GM12891 (cell line): ENCODE results near the gene RBBP8NL.

ENCODE experiments used
- DNase-seq: peaks from one replicate; pipeline ENCODE4 v3.0.0; 2011; ENCODE audit warnings: low spot score; ENCODE audit not compliant: insufficient read length
- FAIRE-seq: peaks from 2 replicates; lab custom pipeline; 2011; peaks lifted over from hg19 to GRCh38; lab: Jason Lieb, UNC
- PAX5 ChIP-seq: IDR thresholded peaks from 2 replicates; pipeline ENCODE4 v1.6.1; 2011; ENCODE audit warnings: low read length, moderate library complexity, mild to moderate bottlenecking; ENCODE audit not compliant: insufficient read depth, severe bottlenecking
- POLR2A ChIP-seq: IDR thresholded peaks from 2 replicates; pipeline ENCODE4 v1.6.1; 2011; ENCODE audit warnings: low read depth, low read length, control low read depth
- POLR2AphosphoS5 ChIP-seq: IDR thresholded peaks from 2 replicates; pipeline ENCODE4 v1.6.1; 2011; ENCODE audit warnings: low read depth, low read length, control low read depth
- POU2F2 ChIP-seq: IDR thresholded peaks from 2 replicates; pipeline ENCODE4 v1.6.1; 2011; ENCODE audit warnings: low read depth, mild to moderate bottlenecking, control low read depth, low read length, moderate library complexity
- SPI1 ChIP-seq: IDR thresholded peaks from 2 replicates; pipeline ENCODE4 v1.6.1; 2011; ENCODE audit warnings: low read depth, low read length, control low read depth
- TAF1 ChIP-seq: IDR thresholded peaks from 2 replicates; pipeline ENCODE4 v1.6.1; 2011; ENCODE audit warnings: low read depth, low read length, control low read depth

The RBBP8NL gene

GRCh38 chr20:62472138-62472940 is 45.0 kb upstream of the RBBP8NL start:
- TF ChIP-seq PAX5 (no peak), POLR2A (no peak), POU2F2 (no peak), SPI1 (no peak), POLR2AphosphoS5 (no peak), TAF1 (no peak)
- DNase-seq: no peak
- no peak for FAIRE-seq

- no peak for TF ChIP-seq TAF1
- TF ChIP-seq POU2F2: no peak
- no peak for TF ChIP-seq POLR2AphosphoS5
- TF ChIP-seq SPI1: no peak
- no peak for TF ChIP-seq POLR2A
- TF ChIP-seq PAX5: no peak
- FAIRE-seq (no peak), DNase-seq (no peak)
Measured at GRCh38 chr20:62470459-62470858, 43.1 kb upstream of the RBBP8NL start.

DNA sequence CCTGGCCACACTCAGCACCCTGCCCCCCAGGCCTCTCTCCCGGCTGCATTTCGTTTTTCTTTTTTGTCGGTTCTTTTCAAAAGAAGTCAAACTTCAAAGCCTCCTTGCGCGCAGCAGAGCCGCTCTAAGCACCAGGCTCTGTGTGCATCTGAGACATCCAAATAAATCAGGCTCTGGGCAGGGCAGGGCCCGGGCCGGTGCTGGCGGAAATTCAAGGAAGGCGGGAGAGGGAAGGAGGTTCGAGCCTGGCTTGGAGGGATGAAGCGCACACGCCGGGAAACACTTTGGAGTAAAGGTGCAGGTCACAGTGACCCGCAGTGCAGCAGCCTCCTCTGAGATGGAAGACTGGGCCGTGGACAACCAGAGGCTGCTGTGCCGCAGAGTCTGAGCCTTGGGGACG is 42.7 kb upstream of the RBBP8NL start:
- DNase-seq (no peak), FAIRE-seq (no peak)
- no peak for TF ChIP-seq SPI1
- TF ChIP-seq PAX5: no peak
- no peak for TF ChIP-seq POU2F2
- TF ChIP-seq TAF1: no peak
- no peak for TF ChIP-seq POLR2A
- no peak for TF ChIP-seq POLR2AphosphoS5

- FAIRE-seq (no peak), DNase-seq (no peak)
- no peak for TF ChIP-seq TAF1
- TF ChIP-seq SPI1: no peak
- TF ChIP-seq POLR2A: no peak
- TF ChIP-seq POU2F2: no peak
- TF ChIP-seq PAX5: no peak
- no peak for TF ChIP-seq POLR2AphosphoS5
Measured at GRCh38 chr20:62469352-62469751, 42.0 kb upstream of the RBBP8NL start.

- FAIRE-seq (no peak), DNase-seq (no peak)
Measured at GRCh38 chr20:62466806-62467537, 39.6 kb upstream of the RBBP8NL start.

GRCh38 chr20:62466072-62466760 is 38.9 kb upstream of the RBBP8NL start:
- no peak for FAIRE-seq
- TF ChIP-seq POLR2AphosphoS5 (no peak), POU2F2 (no peak), POLR2A (no peak), TAF1 (no peak), PAX5 (no peak), SPI1 (no peak)
- DNase-seq: no peak

More at GRCh38 chr20:62466806-62467537, 39.6 kb upstream of the RBBP8NL start:
- TF ChIP-seq SPI1 (no peak), POLR2A (no peak), POU2F2 (no peak), PAX5 (no peak), POLR2AphosphoS5 (no peak), TAF1 (no peak)

DNA sequence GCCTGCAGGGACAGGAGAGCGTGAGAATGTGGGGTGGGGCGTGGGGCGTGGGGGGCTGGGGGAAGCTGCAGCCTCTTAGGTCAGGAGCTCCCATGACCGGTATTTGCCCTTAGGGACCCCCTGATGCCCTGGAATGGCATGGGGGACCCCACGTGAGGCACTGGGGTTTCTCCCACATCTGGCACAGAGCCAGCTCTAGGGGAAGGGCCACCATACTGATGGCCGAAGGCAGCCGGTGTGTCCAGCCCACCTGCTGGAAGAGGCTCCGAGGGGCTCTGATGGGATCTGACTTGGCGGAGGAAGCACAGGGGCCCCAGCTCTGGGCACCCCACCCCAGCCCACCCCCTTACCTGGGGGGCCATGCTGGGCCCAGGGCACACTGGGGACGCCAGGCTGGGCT is 37.7 kb upstream of the RBBP8NL start:
- DNase-seq: no peak
- no peak for FAIRE-seq
- no peak for TF ChIP-seq POLR2A
- no peak for TF ChIP-seq TAF1
- TF ChIP-seq PAX5: no peak
- TF ChIP-seq POU2F2: no peak

DNA sequence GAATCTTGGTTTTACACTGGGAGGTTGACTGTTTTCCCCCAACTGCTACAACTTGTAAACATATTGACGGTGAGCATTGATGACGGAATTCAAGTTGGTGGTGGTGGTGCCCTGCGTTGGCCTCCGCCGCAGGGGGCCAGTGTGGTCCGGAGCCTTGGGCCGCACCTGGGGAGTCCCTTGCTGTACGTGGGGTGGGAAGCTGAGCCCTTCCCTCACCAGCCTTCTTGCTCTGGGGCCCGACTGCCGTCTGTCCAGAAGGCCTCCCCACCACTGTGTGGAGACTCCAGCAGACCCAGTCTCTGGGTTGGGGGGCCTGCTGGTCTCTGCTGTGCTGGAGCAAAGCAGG is 37.1 kb upstream of the RBBP8NL start:
- no peak for DNase-seq
- no peak for FAIRE-seq
- TF ChIP-seq SPI1: no peak
- no peak for TF ChIP-seq PAX5
- no peak for TF ChIP-seq POLR2A
- TF ChIP-seq POLR2AphosphoS5: no peak
- no peak for TF ChIP-seq TAF1
- no peak for TF ChIP-seq POU2F2

DNA sequence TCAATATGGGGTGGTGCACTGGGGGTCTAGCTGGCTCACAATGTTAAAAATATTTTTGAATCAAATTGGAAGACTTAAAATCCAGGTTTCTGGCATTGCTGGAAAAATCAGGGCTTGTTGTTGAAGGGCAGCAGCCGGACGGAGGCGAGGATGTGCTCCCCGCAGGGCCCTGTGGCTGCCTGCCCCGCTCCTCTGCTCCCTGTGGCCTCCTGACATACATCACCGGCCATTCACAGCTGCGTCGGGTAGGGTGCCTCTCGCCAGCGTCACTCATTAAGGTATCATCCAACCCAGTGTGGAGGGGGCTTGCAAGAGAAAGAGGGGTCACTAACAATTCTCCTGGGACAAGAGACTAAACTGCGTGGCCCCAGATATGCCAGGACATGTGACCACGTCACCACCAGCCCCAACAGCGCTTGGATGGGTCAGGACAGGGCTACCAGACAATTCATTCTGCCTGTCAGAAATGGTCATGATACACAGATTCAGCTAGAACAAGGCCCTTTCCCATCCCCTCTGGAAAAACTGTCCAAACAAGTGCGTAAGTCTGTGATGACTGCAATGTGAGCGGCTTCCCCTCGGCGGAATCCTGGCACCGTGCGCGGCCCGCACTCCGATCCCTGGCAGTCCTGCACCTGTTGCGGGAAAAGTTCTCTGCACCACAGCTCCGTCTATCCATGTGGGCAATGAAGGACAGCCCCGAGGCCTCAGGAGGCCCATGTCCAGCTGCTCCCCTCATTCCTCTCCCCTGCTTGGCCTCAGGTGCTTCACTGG is 36.5 kb upstream of the RBBP8NL start:
- TF ChIP-seq POU2F2 (no peak), SPI1 (no peak), POLR2AphosphoS5 (no peak), POLR2A (no peak), TAF1 (no peak)
- no peak for FAIRE-seq
- DNase-seq: no peak

GRCh38 chr20:62462976-62463592 is 35.7 kb upstream of the RBBP8NL start:
- FAIRE-seq: no peak
- no peak for TF ChIP-seq SPI1
- TF ChIP-seq POLR2A: no peak
- DNase-seq: no peak
